CD14-positive monocyte (primary cell): ENCODE measurements around the gene UBE3A. TPM values are rescaled to one million over a fixed set of nuclear protein-coding genes. Genes with fewer than 3 reads are reported as not detected.
A peak's percentile ranks its signal among the peaks of the same experiment; 100 is the strongest.

Experiments
- DNase-seq, 3 donors: peaks; one replicate each; pipeline ENCODE4 v3.0.0-alpha.2; 2011 to 2022
- H2AFZ ChIP-seq: 2 replicates; pipeline ENCODE4 v1.6.0; 2012; ENCODE audit warnings: mild to moderate bottlenecking, low read depth, low read length, inconsistent platforms; ENCODE audit not compliant: insufficient read depth, poor library complexity, severe bottlenecking
- H3K27ac ChIP-seq, 2 donors: 1 replicate in 1 of 2; 2 replicates in 1 of 2; pipeline ENCODE4 v1.5.1; 2012 to 2013; ENCODE audit warnings: low read length in 2 of 2, control low read depth in 1 of 2, inconsistent platforms in 1 of 2, low read depth in 1 of 2, mild to moderate bottlenecking in 1 of 2
- H3K27me3 ChIP-seq, 2 donors: one replicate each; pipeline versions ENCODE4 v1.6.0 to v1.6.1; 2011 to 2013; ENCODE audit warnings: low read length in 2 of 2; ENCODE audit not compliant: control insufficient read depth in 2 of 2, insufficient read depth in 2 of 2
- H3K36me3 ChIP-seq, 2 donors: replicated peaks in 1 of 2; 1 replicate in 1 of 2; 2 replicates in 1 of 2; pipeline versions ENCODE4 v1.5.1 to v1.6.1; 2012 to 2013; ENCODE audit warnings: low read length in 2 of 2, control low read depth in 1 of 2, inconsistent platforms in 1 of 2, mild to moderate bottlenecking in 1 of 2; ENCODE audit not compliant: insufficient read depth in 2 of 2, control insufficient read depth in 1 of 2
- H3K4me1 ChIP-seq, 2 donors: 1 replicate in 1 of 2; 2 replicates in 1 of 2; pipeline versions ENCODE4 v1.5.1 to v1.6.1; 2012 to 2013; ENCODE audit warnings: low read length in 2 of 2, control low read depth in 1 of 2, inconsistent platforms in 1 of 2, mild to moderate bottlenecking in 1 of 2, moderate library complexity in 1 of 2; ENCODE audit not compliant: insufficient read depth in 2 of 2, control insufficient read depth in 1 of 2
- H3K4me2 ChIP-seq: replicated peaks from 2 replicates; pipeline ENCODE3; 2012; ENCODE audit warnings: low read length, moderate library complexity, mild to moderate bottlenecking; ENCODE audit not compliant: poor library complexity, severe bottlenecking; ENCODE audit errors: extremely low read depth
- H3K4me3 ChIP-seq, 3 experiments: fragments of 200-600 bp in 1 of 3; sonication (generic) in 1 of 3; replicated peaks in 1 of 3; 1 replicate in 2 of 3; 2 replicates in 1 of 3; pipeline ENCODE4 v1.5.1; 2011 to 2013; ENCODE audit warnings: low read length in 3 of 3, mild to moderate bottlenecking in 3 of 3, control low read depth in 2 of 3, low read depth in 2 of 3, inconsistent platforms in 1 of 3, moderate library complexity in 1 of 3
- H3K79me2 ChIP-seq: 2 replicates; pipeline ENCODE4 v1.6.0; 2012; ENCODE audit warnings: mild to moderate bottlenecking, control low read depth, inconsistent platforms, low read length, moderate library complexity; ENCODE audit not compliant: insufficient read depth
- H3K9ac ChIP-seq: 2 replicates; pipeline ENCODE4 v1.6.0; 2017; ENCODE audit warnings: low read length, mild to moderate bottlenecking; ENCODE audit not compliant: insufficient read depth, poor library complexity, severe bottlenecking
- H3K9me3 ChIP-seq, 2 donors: replicated peaks in 1 of 2; 1 replicate in 1 of 2; 2 replicates in 1 of 2; pipeline versions ENCODE4 v1.5.1 to v1.6.1; 2012 to 2013; ENCODE audit warnings: low read length in 2 of 2, control low read depth in 1 of 2; ENCODE audit not compliant: control insufficient read depth in 1 of 2, insufficient read depth in 1 of 2
- H4K20me1 ChIP-seq: 2 replicates; pipeline ENCODE4 v1.6.0; 2012; ENCODE audit warnings: mild to moderate bottlenecking, low read length, control low read depth, moderate library complexity; ENCODE audit not compliant: insufficient read depth
- H3K27ac Mint-ChIP-seq, 7 donors: one replicate each; pipeline ENCODE4 v1.8.0; 2020; ENCODE audit warnings: mild to moderate bottlenecking in 7 of 7, mixed read lengths in 7 of 7, moderate library complexity in 6 of 7, inconsistent platforms in 2 of 7
- H3K27me3 Mint-ChIP-seq, 3 donors: one replicate each; pipeline ENCODE4 v1.8.0; 2021 to 2022; ENCODE audit warnings: low read depth in 3 of 3, mild to moderate bottlenecking in 3 of 3, mixed read lengths in 3 of 3, moderate library complexity in 3 of 3, inconsistent platforms in 1 of 3
- H3K36me3 Mint-ChIP-seq, 2 donors: one replicate each; pipeline ENCODE4 v1.8.0; 2020; ENCODE audit warnings: mixed read lengths in 2 of 2, inconsistent platforms in 1 of 2, mild to moderate bottlenecking in 1 of 2
- H3K4me1 Mint-ChIP-seq: one replicate; pipeline ENCODE4 v1.8.0; 2020; ENCODE audit warnings: mild to moderate bottlenecking, mixed read lengths
- H3K4me3 Mint-ChIP-seq, 2 donors: one replicate each; pipeline ENCODE4 v1.8.0; 2020; ENCODE audit warnings: mild to moderate bottlenecking in 2 of 2, mixed read lengths in 2 of 2, moderate library complexity in 1 of 2
- H3K9me3 Mint-ChIP-seq, 7 donors: one replicate each; pipeline ENCODE4 v1.8.0; 2020 to 2022; ENCODE audit warnings: mixed read lengths in 7 of 7, mild to moderate bottlenecking in 6 of 7, moderate library complexity in 6 of 7, inconsistent platforms in 2 of 7
- CTCF ChIP-seq: fragments of 200-600 bp; IDR thresholded peaks from one replicate; pipeline ENCODE4 v1.8.0; 2022; ENCODE audit warnings: antibody characterized with exemption, mild to moderate bottlenecking
- WGBS: methylation state at CpG from one replicate; pipeline ENCODE4 v1.1.5; 2013; ENCODE audit warnings: missing lambda C conversion rate; ENCODE audit not compliant: insufficient coverage; 5-methylcytosine and 5-hydroxymethylcytosine counted together
- intact Hi-C, 2 donors: fragments of 100-400 bp; cut with micrococcal nuclease; formaldehyde crosslinking; loops; one replicate each; pipeline versions ENCODE4 v1.15.0 to v1.15.1; 2023
- polyA plus RNA-seq, 3 donors: library from polyadenylated mRNA; depleted of rRNA in 1 of 3; unstranded in 2 of 3; stranded (reverse) in 1 of 3; fragments of 300-500 nt in 2 of 3; fragments of >200 nt in 1 of 3; fragmentation: Illumina TruSeq in 2 of 3; gene quantifications; 1 replicate in 2 of 3; 2 replicates in 1 of 3; pipeline ENCODE4 v1.2.3, GENCODE V29; 2012 to 2021

The UBE3A gene
- polyA plus RNA-seq, 3 donors: 13.9 to 73.3 (median 54.5) TPM

GRCh38 chr15:25392806-25393205, 46.0 kb downstream of the UBE3A start:
- DNase-seq: no peak
- no peak for TF ChIP-seq CTCF
- H2AFZ ChIP-seq: no peak overlapping the region
- peaks cover 4 to 54% of the 10 kb centered on the region in 2 donors for H3K36me3 ChIP-seq
- H3K4me2 ChIP-seq: no peak overlapping the region
- H3K9ac ChIP-seq: no peak overlapping the region
- intact Hi-C loops: no loop called here
- peaks cover 76% of the 10 kb centered on the region for H3K79me2 ChIP-seq
- no peak overlapping the region for H3K4me3 Mint-ChIP-seq
- no peaks in the 10 kb centered on the region for H3K27me3 ChIP-seq
- H3K4me1 Mint-ChIP-seq: peaks cover 29% of the 10 kb centered on the region
- no peak overlapping the region for H3K4me3 ChIP-seq
- WGBS: 100% methylated on average over 1 of the region's 3 CpGs
- peaks cover 25% of the 10 kb centered on the region for H4K20me1 ChIP-seq
- H3K27ac ChIP-seq: peak overlapping the region in 1 of 2 donors; percentile 4
- H3K9me3 ChIP-seq: no peaks in the 10 kb centered on the region
- H3K36me3 Mint-ChIP-seq: peaks cover 28 to 29% of the 10 kb centered on the region in 2 donors
- H3K4me1 ChIP-seq: peaks cover 26 to 30% of the 10 kb centered on the region in 2 donors
- H3K27ac Mint-ChIP-seq: no peak overlapping the region
- peaks cover 1 to 12% (median 7%) of the 10 kb centered on the region in 7 donors for H3K9me3 Mint-ChIP-seq
- no peaks in the 10 kb centered on the region for H3K27me3 Mint-ChIP-seq

GRCh38 chr15:25391971-25392721, 46.7 kb downstream of the UBE3A start:
- no peak for TF ChIP-seq CTCF
- no peak overlapping the region for H3K9ac ChIP-seq
- peaks cover 19 to 23% of the 10 kb centered on the region in 2 donors for H3K4me1 ChIP-seq
- intact Hi-C loops: no loop called here
- WGBS: 100% methylated on average over 2 of the region's 4 CpGs
- H3K4me3 ChIP-seq: no peak overlapping the region
- Mint-ChIP-seq H3K4me1 (peaks cover 22% of the 10 kb centered on the region), H3K9me3 (peaks cover 1 to 14% (median 9%) of the 10 kb centered on the region in 7 donors), H3K4me3 (no peak overlapping the region), H3K27me3 (no peaks in the 10 kb centered on the region), H3K36me3 (peaks cover 24 to 35% of the 10 kb centered on the region in 2 donors), H3K27ac (no peak overlapping the region)
- peaks cover 77% of the 10 kb centered on the region for H3K79me2 ChIP-seq
- H3K36me3 ChIP-seq: peaks cover 8 to 57% of the 10 kb centered on the region in 2 donors
- H4K20me1 ChIP-seq: peaks cover 19% of the 10 kb centered on the region
- no peak overlapping the region for H2AFZ ChIP-seq
- no peaks in the 10 kb centered on the region for H3K9me3 ChIP-seq
- peak overlapping the region in 1 of 2 donors; percentile 4 for H3K27ac ChIP-seq
- no peak overlapping the region for H3K4me2 ChIP-seq
- H3K27me3 ChIP-seq: no peaks in the 10 kb centered on the region
- DNase-seq: peak in 1 of 3 donors; percentile 30
